Ishikawa (cell line): ENCODE data around the gene KLHL8.

Source experiments
- CEBPB ChIP-seq: IDR thresholded peaks from 2 replicates; pipeline ENCODE4 v1.6.1; 2012
- EGR1 ChIP-seq: IDR thresholded peaks from 2 replicates; pipeline ENCODE4 v1.6.1; 2012
- EP300 ChIP-seq: IDR thresholded peaks from 2 replicates; pipeline ENCODE4 v1.6.1; 2012; ENCODE audit warnings: borderline replicate concordance
- FOXM1 ChIP-seq: IDR thresholded peaks from 2 replicates; pipeline ENCODE4 v1.6.1; 2012; ENCODE audit warnings: low read depth, borderline replicate concordance
- MAX ChIP-seq: IDR thresholded peaks from 2 replicates; pipeline ENCODE4 v1.6.1; 2012
- RAD21 ChIP-seq: IDR thresholded peaks from 2 replicates; pipeline ENCODE4 v1.6.1; 2012; ENCODE audit warnings: low read depth
- TAF1 ChIP-seq: IDR thresholded peaks from 2 replicates; pipeline ENCODE4 v1.6.1; 2012; ENCODE audit warnings: low read depth, mild to moderate bottlenecking
- TCF12 ChIP-seq: IDR thresholded peaks from 2 replicates; pipeline ENCODE4 v1.6.1; 2012; ENCODE audit warnings: low read depth
- TEAD4 ChIP-seq: IDR thresholded peaks from 2 replicates; pipeline ENCODE4 v1.6.1; 2012
- USF1 ChIP-seq: IDR thresholded peaks from 2 replicates; pipeline ENCODE4 v1.6.1; 2012
- YY1 ChIP-seq: IDR thresholded peaks from 2 replicates; pipeline ENCODE4 v1.6.1; 2012; ENCODE audit warnings: low read depth
- ZBTB7A ChIP-seq: IDR thresholded peaks from 2 replicates; pipeline ENCODE4 v1.6.1; 2012; ENCODE audit warnings: low read depth
- TF ChIP-seq, protein P1 (sequence below): IDR thresholded peaks from 2 replicates; pipeline ENCODE4 v1.6.1; 2012; ENCODE audit warnings: low read depth, mild to moderate bottlenecking

DNA sequence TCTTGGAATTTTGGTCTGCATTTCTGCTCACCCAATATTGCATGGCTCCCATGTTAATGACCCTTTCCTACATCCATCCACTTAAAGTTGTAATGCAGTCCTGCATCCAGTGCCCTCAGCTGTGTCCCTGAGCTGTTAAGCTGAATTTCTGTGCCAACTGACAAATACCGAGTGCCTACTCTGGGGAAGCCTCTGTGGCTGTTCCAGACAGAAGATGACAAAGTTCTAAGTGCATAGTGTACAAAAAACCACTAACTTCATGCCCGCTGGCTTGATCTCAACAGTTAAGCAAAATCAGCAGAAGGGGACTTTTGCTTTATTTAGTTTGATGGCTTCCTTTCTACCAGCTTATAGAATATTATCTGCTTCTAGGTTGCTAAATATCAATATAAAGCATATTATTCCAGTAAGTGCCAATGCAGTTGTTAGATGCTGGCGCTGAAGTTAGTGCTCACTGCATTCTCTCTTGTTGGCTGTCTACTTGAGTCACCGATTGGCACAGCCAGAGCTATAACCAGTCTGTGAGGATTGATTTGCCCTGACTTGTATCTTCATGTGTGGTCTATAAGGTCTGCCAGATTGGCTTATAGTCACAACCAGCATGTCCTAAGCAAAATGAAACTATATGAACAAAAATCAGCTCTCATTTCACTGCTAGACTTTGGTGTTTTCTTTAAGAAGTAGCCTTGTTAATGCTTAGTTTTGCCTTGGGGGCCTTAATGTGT lies 98.9 kb downstream of the KLHL8 start:
- TF ChIP-seq TCF12 = no peak
- TF ChIP-seq, protein P1, sequence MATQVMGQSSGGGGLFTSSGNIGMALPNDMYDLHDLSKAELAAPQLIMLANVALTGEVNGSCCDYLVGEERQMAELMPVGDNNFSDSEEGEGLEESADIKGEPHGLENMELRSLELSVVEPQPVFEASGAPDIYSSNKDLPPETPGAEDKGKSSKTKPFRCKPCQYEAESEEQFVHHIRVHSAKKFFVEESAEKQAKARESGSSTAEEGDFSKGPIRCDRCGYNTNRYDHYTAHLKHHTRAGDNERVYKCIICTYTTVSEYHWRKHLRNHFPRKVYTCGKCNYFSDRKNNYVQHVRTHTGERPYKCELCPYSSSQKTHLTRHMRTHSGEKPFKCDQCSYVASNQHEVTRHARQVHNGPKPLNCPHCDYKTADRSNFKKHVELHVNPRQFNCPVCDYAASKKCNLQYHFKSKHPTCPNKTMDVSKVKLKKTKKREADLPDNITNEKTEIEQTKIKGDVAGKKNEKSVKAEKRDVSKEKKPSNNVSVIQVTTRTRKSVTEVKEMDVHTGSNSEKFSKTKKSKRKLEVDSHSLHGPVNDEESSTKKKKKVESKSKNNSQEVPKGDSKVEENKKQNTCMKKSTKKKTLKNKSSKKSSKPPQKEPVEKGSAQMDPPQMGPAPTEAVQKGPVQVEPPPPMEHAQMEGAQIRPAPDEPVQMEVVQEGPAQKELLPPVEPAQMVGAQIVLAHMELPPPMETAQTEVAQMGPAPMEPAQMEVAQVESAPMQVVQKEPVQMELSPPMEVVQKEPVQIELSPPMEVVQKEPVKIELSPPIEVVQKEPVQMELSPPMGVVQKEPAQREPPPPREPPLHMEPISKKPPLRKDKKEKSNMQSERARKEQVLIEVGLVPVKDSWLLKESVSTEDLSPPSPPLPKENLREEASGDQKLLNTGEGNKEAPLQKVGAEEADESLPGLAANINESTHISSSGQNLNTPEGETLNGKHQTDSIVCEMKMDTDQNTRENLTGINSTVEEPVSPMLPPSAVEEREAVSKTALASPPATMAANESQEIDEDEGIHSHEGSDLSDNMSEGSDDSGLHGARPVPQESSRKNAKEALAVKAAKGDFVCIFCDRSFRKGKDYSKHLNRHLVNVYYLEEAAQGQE = no peak
- no peak for TF ChIP-seq USF1
- TF ChIP-seq EP300 = no peak
- no peak for TF ChIP-seq RAD21
- TF ChIP-seq EGR1 = no peak
- TF ChIP-seq TAF1 = no peak
- no peak for TF ChIP-seq ZBTB7A
- no peak for TF ChIP-seq MAX
- no peak for TF ChIP-seq FOXM1
- TF ChIP-seq YY1 = no peak
- TF ChIP-seq CEBPB = no peak
- no peak for TF ChIP-seq TEAD4
